GM12878 (cell line): ENCODE data around the gene EIF5.

ENCODE experiments used
- ATF2 ChIP-seq: IDR thresholded peaks from 2 replicates; pipeline ENCODE4 v1.6.1; 2012; ENCODE audit warnings: low read length, inconsistent platforms
- ATF3 ChIP-seq: IDR thresholded peaks from 2 replicates; pipeline ENCODE4 v1.6.1; 2011; ENCODE audit warnings: low read depth, mild to moderate bottlenecking, low read length, moderate library complexity, borderline replicate concordance; ENCODE audit errors: extremely low read depth
- HCFC1 ChIP-seq: fragments of 150-350 bp; IDR thresholded peaks from 2 replicates; pipeline ENCODE4 v1.6.1; 2014; ENCODE audit warnings: low read length
- NRF1 ChIP-seq: conservative IDR thresholded peaks from 2 replicates; pipeline ENCODE4 v1.6.1; 2011; ENCODE audit warnings: mild to moderate bottlenecking, low read depth, low read length, improper control_type of control experiment
- POLR2A ChIP-seq: IDR thresholded peaks from 2 replicates; pipeline ENCODE4 v1.6.1; 2011; ENCODE audit warnings: low read depth, mild to moderate bottlenecking, low read length
- POLR2AphosphoS5 ChIP-seq: IDR thresholded peaks from 2 replicates; pipeline ENCODE4 v1.6.1; 2011; ENCODE audit warnings: mild to moderate bottlenecking, low read length, inconsistent platforms
- SIN3A ChIP-seq: IDR thresholded peaks from 2 replicates; pipeline ENCODE4 v1.6.1; 2012; ENCODE audit warnings: low read depth, low read length, improper control_type of control experiment
- SP1 ChIP-seq: IDR thresholded peaks from one replicate; pipeline ENCODE4 v1.6.1; 2011; ENCODE audit warnings: low read depth, low read length
- SRF ChIP-seq, 2 experiments: IDR thresholded peaks; 2 replicates each; pipeline ENCODE4 v1.6.1; 2011; ENCODE audit warnings: low read depth in 2 of 2, low read length in 2 of 2, mild to moderate bottlenecking in 1 of 2, moderate library complexity in 1 of 2
- ZSCAN29 ChIP-seq: fragments of 450-650 bp; IDR thresholded peaks from 2 replicates; pipeline ENCODE4 v1.6.1; 2017; ENCODE audit warnings: mild to moderate bottlenecking, moderate library complexity
- TF ChIP-seq, protein P1 (sequence below), 3 experiments: IDR thresholded peaks in 2 of 3; conservative IDR thresholded peaks in 1 of 3; 2 replicates each; pipeline ENCODE4 v1.5.1; 2011; ENCODE audit warnings: low read depth in 3 of 3, low read length in 3 of 3, mild to moderate bottlenecking in 3 of 3, control low read depth in 2 of 3, moderate library complexity in 2 of 3, inconsistent platforms in 1 of 3, mixed read lengths in 1 of 3; ENCODE audit not compliant: control insufficient read depth in 2 of 3, insufficient read depth in 1 of 3; ENCODE audit errors: extremely low read depth in 1 of 3

DNA sequence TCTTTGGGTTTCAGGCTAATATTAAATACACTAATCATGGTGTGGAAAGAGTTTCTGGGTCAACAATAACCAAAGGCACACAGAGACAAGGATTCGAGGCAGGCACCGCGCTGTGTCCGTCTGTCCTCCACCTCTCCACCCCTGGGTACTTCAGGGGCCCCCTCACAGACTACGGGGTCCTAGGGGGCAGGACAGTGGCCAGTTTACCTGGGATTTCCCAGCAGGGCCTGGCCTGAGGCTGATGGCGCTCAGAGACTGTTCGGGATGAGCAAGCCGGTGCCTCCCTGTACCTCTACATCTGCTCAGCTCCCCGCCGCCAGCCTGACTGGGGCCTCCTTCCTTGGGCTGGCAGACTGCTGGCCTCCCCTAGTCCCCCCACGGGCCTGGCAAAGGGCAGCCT lies 18.1 kb upstream of the EIF5 start:
- no peak for TF ChIP-seq ZSCAN29
- TF ChIP-seq ATF2: no peak
- TF ChIP-seq NRF1: no peak
- no peak for TF ChIP-seq SRF (IDR thresholded peaks at IDR 0.05; ENCODE audit: low read depth in 2 of 2, low read length in 2 of 2)
- TF ChIP-seq, protein P1, sequence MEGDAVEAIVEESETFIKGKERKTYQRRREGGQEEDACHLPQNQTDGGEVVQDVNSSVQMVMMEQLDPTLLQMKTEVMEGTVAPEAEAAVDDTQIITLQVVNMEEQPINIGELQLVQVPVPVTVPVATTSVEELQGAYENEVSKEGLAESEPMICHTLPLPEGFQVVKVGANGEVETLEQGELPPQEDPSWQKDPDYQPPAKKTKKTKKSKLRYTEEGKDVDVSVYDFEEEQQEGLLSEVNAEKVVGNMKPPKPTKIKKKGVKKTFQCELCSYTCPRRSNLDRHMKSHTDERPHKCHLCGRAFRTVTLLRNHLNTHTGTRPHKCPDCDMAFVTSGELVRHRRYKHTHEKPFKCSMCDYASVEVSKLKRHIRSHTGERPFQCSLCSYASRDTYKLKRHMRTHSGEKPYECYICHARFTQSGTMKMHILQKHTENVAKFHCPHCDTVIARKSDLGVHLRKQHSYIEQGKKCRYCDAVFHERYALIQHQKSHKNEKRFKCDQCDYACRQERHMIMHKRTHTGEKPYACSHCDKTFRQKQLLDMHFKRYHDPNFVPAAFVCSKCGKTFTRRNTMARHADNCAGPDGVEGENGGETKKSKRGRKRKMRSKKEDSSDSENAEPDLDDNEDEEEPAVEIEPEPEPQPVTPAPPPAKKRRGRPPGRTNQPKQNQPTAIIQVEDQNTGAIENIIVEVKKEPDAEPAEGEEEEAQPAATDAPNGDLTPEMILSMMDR (IDR thresholded peaks at IDR 0.05 in 2 of 3, conservative IDR thresholded peaks at IDR 0.05 in 1 of 3; ENCODE audit: control insufficient read depth in 2 of 3, extremely low read depth in 1 of 3, insufficient read depth in 1 of 3, low read depth in 3 of 3, low read length in 3 of 3): no peak
- no peak for TF ChIP-seq POLR2A
- TF ChIP-seq ATF3: no peak
- no peak for TF ChIP-seq HCFC1
- no peak for TF ChIP-seq SIN3A
- no peak for TF ChIP-seq SP1
- TF ChIP-seq POLR2AphosphoS5: no peak
